ENCODE results near the gene C1S.
"Not testable (repeated sequence)": the region's sequence is repeated elsewhere in the genome, so short reads cannot be mapped to it uniquely, and the experiment has no call there.

Gene C1S

GRCh38 chr12:7055736-7056135, 4.8 kb upstream of the C1S start:
- not testable (repeated sequence) for ATAC-seq

GRCh38 chr12:7058163-7058845, 2.2 kb upstream of the C1S start:
- TF ChIP-seq POU6F1 (CRISPR knock-in tag; IDR thresholded peaks at IDR 0.05; ENCODE audit: borderline replicate concordance, low read depth) (no peak), CREB5 (CRISPR knock-in tag; IDR thresholded peaks at IDR 0.05; ENCODE audit: low read depth) (no peak), SNAI2 (CRISPR knock-in tag; IDR thresholded peaks at IDR 0.05) (no peak), ISL1 (CRISPR knock-in tag; IDR thresholded peaks at IDR 0.05) (no peak), ZNF565 (CRISPR knock-in tag; conservative IDR thresholded peaks at IDR 0.05; ENCODE audit: low read depth) (no peak), CSRNP3 (CRISPR knock-in tag; IDR thresholded peaks at IDR 0.05) (no peak), ZNF70 (CRISPR knock-in tag; IDR thresholded peaks at IDR 0.05) (no peak), BACH2 (CRISPR knock-in tag; IDR thresholded peaks at IDR 0.05; ENCODE audit: borderline replicate concordance) (no peak), TSHZ2 (CRISPR knock-in tag; IDR thresholded peaks at IDR 0.05) (no peak), ZFP30 (CRISPR knock-in tag; IDR thresholded peaks at IDR 0.05) (no peak), ESRRG (CRISPR knock-in tag; IDR thresholded peaks at IDR 0.05) (no peak), TOX (CRISPR knock-in tag; IDR thresholded peaks at IDR 0.05; ENCODE audit: borderline replicate concordance) (no peak), OSR1 (CRISPR knock-in tag; IDR thresholded peaks at IDR 0.05) (no peak), ZFP3 (CRISPR knock-in tag; IDR thresholded peaks at IDR 0.05) (no peak), GLIS3 (CRISPR knock-in tag; IDR thresholded peaks at IDR 0.05) (no peak), CSDC2 (CRISPR knock-in tag; IDR thresholded peaks at IDR 0.05) (no peak), PATZ1 (CRISPR knock-in tag; IDR thresholded peaks at IDR 0.05; ENCODE audit: borderline replicate concordance) (no peak)
- no peak for ATAC-seq

- no peak for ATAC-seq
- TF ChIP-seq ZNF565 (CRISPR knock-in tag; conservative IDR thresholded peaks at IDR 0.05; ENCODE audit: low read depth) (no peak), GLIS3 (CRISPR knock-in tag; IDR thresholded peaks at IDR 0.05) (no peak), BACH2 (CRISPR knock-in tag; IDR thresholded peaks at IDR 0.05; ENCODE audit: borderline replicate concordance) (no peak), CSDC2 (CRISPR knock-in tag; IDR thresholded peaks at IDR 0.05) (no peak), ESRRG (CRISPR knock-in tag; IDR thresholded peaks at IDR 0.05) (no peak), PATZ1 (CRISPR knock-in tag; IDR thresholded peaks at IDR 0.05; ENCODE audit: borderline replicate concordance) (no peak), ZFP30 (CRISPR knock-in tag; IDR thresholded peaks at IDR 0.05) (no peak), SNAI2 (CRISPR knock-in tag; IDR thresholded peaks at IDR 0.05) (no peak)
Observed at GRCh38 chr12:7058850-7059395, 1.6 kb upstream of the C1S start.

Data from SK-N-SH treated with all-trans-retinoic acid at 6 μM for 48 hours (cell line).